ENCODE results near the gene KARS1.

The KARS1 gene

GRCh38 chr16:75579281-75579834 lies 68.1 kb downstream of the KARS1 start:
- no peak for DNase-seq (ENCODE audit: low spot score)

DNA sequence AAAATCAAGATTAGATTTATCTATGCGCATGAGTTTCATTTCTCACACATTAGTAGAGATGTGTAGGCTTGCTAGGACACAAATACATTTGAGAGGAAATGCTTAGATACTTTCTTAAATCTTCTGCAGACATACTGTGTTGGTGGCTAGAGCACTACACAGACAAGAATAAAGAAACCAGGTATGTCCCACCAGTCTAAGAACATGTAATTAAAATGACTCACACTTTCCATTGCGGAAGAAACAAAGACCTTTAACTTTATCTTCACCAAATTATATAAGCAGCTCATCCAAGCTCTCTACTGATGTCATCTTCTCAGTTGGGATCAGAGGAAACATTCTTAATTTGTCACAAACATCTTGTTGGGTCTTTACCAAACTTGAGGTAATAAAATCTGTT lies 68.7 kb downstream of the KARS1 start:
- DNase-seq (ENCODE audit: low spot score) = no peak

DNA sequence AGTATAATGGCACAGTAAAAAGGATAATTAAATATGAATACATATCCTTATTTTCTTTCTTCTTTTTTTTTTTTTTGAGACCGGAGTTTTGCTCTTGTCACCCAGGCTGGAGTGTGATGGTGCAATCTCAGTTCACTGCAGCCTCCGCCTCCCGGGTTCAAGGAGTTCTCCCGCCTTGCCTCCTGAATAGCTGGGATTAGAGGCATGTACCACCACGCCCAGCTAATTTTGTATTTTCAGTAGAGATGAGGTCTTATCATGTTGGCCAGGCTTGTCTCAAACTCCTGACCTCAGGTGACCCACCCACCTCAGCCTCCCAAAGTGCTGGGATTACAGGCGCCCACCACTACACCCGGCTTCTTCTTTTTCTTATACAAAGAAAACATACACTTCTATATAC lies 69.3 kb downstream of the KARS1 start:
- no peak for DNase-seq (ENCODE audit: low spot score)
